Left lung (tissue), 14 donors: ENCODE results near the gene MGAT4B. TPM values are rescaled to one million over a fixed set of nuclear protein-coding genes. Genes with fewer than 3 reads are reported as not detected.
A peak's percentile ranks its signal among the peaks of the same experiment; 100 is the strongest.

ENCODE experiments used
- ATAC-seq: fragments of 200-7000 bp; cut with Tn5 transposase; one replicate; pipeline ENCODE4 v1.9.1; 2020; ENCODE audit warnings: moderate library complexity
- DNase-seq, 4 donors: peaks; one replicate each; pipeline ENCODE4 v3.0.0-alpha.2; 2013 to 2020
- H3K27ac ChIP-seq, 2 donors: fragments of 200-600 bp; sonication (generic) in 1 of 2; one replicate each; pipeline versions ENCODE4 v1.5.0 to v1.8.0; 2020 to 2021
- H3K27me3 ChIP-seq, 2 donors: fragments of 200-600 bp; sonication (generic) in 1 of 2; one replicate each; pipeline versions ENCODE4 v1.5.0 to v1.8.0; 2020 to 2021
- H3K36me3 ChIP-seq, 2 donors: fragments of 200-600 bp; sonication (generic) in 1 of 2; one replicate each; pipeline versions ENCODE4 v1.5.0 to v1.8.0; 2020 to 2021
- H3K4me1 ChIP-seq, 2 donors: fragments of 200-600 bp; one replicate each; pipeline ENCODE4 v1.8.0; 2021
- H3K4me3 ChIP-seq, 2 donors: fragments of 200-600 bp; sonication (generic) in 1 of 2; one replicate each; pipeline versions ENCODE4 v1.5.0 to v1.8.0; 2020 to 2021; ENCODE audit warnings: mild to moderate bottlenecking in 1 of 2
- H3K9me3 ChIP-seq, 2 donors: fragments of 200-600 bp; sonication (generic) in 1 of 2; one replicate each; pipeline versions ENCODE4 v1.5.0 to v1.8.0; 2020 to 2021
- CTCF ChIP-seq, 2 donors: fragments of 200-600 bp; sonication (generic) in 1 of 2; IDR thresholded peaks; one replicate each; pipeline versions ENCODE4 v1.5.0 to v1.8.0; 2021; ENCODE audit warnings: antibody characterized with exemption in 2 of 2
- intact Hi-C, 2 donors: fragments of 100-400 bp; cut with DNase I; formaldehyde crosslinking; loops; one replicate each; pipeline versions ENCODE4 v1.11.2 to v1.14.2; 2022
- long read RNA-seq, 12 donors: library from polyadenylated mRNA in 2 of 12; unstranded in 2 of 12; transcript quantifications; one replicate each; pipeline ENCODE4 v2.0.0 and lab custom pipeline, GENCODE V29; 2019 to 2026
- polyA plus RNA-seq, 6 donors: library from polyadenylated mRNA; unstranded; fragments of 120-200 nt; gene quantifications; one replicate each; pipeline ENCODE4 v1.2.1, GENCODE V29; 2013; ENCODE audit not compliant: insufficient read length in 6 of 6
- total RNA-seq, 2 donors: library from RNA; stranded (reverse); fragmentation: NEBNext Ultra II Directional; extraction: Animal tissue kit (Norgen Biotek cat#: 25700); gene quantifications; one replicate each; pipeline ENCODE4 v1.2.1, GENCODE V29; 2021
- donor health status: DM: no; HTN: yes; CAD: no.
- donor health status: DM: no; HTN: no; CAD: no.

MGAT4B gene
- total RNA-seq (100 to 1,000 TPM; 142 to 191 TPM), polyA plus RNA-seq (100 to 1,000 TPM in 5 of 6 donors, 10 to 100 TPM in 1; 90.5 to 113 (median 105) TPM)
- long read RNA-seq, donor 1, transcript MGAT4B-201 (15 exons, 2,446 nt): major isoform, 12 of 119 reads
- long read RNA-seq, donor 1, partial matches to known transcripts: 66 of 119 reads
- long read RNA-seq, donor 1, other reads (novel, unspliced or antisense): 39 of 119 reads
- long read RNA-seq, donor 2, transcript MGAT4B-201 (15 exons, 2,446 nt): major isoform, 9 of 10 reads
- long read RNA-seq, donor 2, partial matches to known transcripts: 0 of 10 reads
- long read RNA-seq, donor 2, other reads (novel, unspliced or antisense): 0 of 10 reads
- long read RNA-seq, donor 3, transcript MGAT4B-201 (15 exons, 2,446 nt): major isoform, 5 of 5 reads
- long read RNA-seq, donor 3, partial matches to known transcripts: 0 of 5 reads
- long read RNA-seq, donor 3, other reads (novel, unspliced or antisense): 0 of 5 reads
- long read RNA-seq, donor 4, partial matches to known transcripts: 14 of 16 reads
- long read RNA-seq, donor 4, other reads (novel, unspliced or antisense): 0 of 16 reads
- long read RNA-seq, donor 5, transcript MGAT4B-201 (15 exons, 2,446 nt): major isoform, 13 of 16 reads
- long read RNA-seq, donor 5, partial matches to known transcripts: 0 of 16 reads
- long read RNA-seq, donor 5, other reads (novel, unspliced or antisense): 0 of 16 reads
- long read RNA-seq, donor 6, transcript MGAT4B-201 (15 exons, 2,446 nt): major isoform, 8 of 13 reads
- long read RNA-seq, donor 6, partial matches to known transcripts: 5 of 13 reads
- long read RNA-seq, donor 6, other reads (novel, unspliced or antisense): 0 of 13 reads
- long read RNA-seq, donor 7, transcript MGAT4B-201 (15 exons, 2,446 nt): major isoform, 7 of 50 reads
- long read RNA-seq, donor 7, partial matches to known transcripts: 15 of 50 reads
- long read RNA-seq, donor 7, other reads (novel, unspliced or antisense): 28 of 50 reads
- long read RNA-seq, donor 8, transcript MGAT4B-201 (15 exons, 2,446 nt): major isoform, 6 of 71 reads
- long read RNA-seq, donor 8, partial matches to known transcripts: 32 of 71 reads
- long read RNA-seq, donor 8, other reads (novel, unspliced or antisense): 32 of 71 reads
- long read RNA-seq, donor 9: 0 reads
- long read RNA-seq, donor 10, partial matches to known transcripts: 5 of 5 reads
- long read RNA-seq, donor 10, other reads (novel, unspliced or antisense): 0 of 5 reads
- long read RNA-seq, donor 11, transcript MGAT4B-201 (15 exons, 2,446 nt): major isoform, 17 of 732 reads
- long read RNA-seq, donor 11, partial matches to known transcripts: 683 of 732 reads
- long read RNA-seq, donor 11, other reads (novel, unspliced or antisense): 31 of 732 reads
- long read RNA-seq, donor 12, transcript MGAT4B-201 (15 exons, 2,446 nt): major isoform, 16 of 16 reads
- long read RNA-seq, donor 12, partial matches to known transcripts: 0 of 16 reads
- long read RNA-seq, donor 12, other reads (novel, unspliced or antisense): 0 of 16 reads

GRCh38 chr5:179806250-179807048 is at the start of gene MGAT4B:
Gene MGAT4B, minus strand, starts transcription at chr5:179806866. Its CDS starts 283 bp downstream, at chr5:179806583.
- no peak for TF ChIP-seq CTCF (IDR thresholded peaks at IDR 0.05)
- intact Hi-C loops: no loop called here
- DNase-seq: peak in 3 of 4 donors; percentile 79 to 95 (median 81)
- ATAC-seq: peak; percentile 87
- no peaks in the 10 kb centered on the region for H3K9me3 ChIP-seq
- peak within 1 kb of the TSS; percentile 93 to 96 for H3K27ac ChIP-seq
- peaks cover 0 to 1% of the 10 kb centered on the region in 2 donors for H3K36me3 ChIP-seq
- H3K4me3 ChIP-seq: peak within 1 kb of the TSS; percentile 84 to 94
- H3K4me1 ChIP-seq: peaks cover 9 to 59% of the 10 kb centered on the region in 2 donors
- H3K27me3 ChIP-seq: no peaks in the 10 kb centered on the region

DNA sequence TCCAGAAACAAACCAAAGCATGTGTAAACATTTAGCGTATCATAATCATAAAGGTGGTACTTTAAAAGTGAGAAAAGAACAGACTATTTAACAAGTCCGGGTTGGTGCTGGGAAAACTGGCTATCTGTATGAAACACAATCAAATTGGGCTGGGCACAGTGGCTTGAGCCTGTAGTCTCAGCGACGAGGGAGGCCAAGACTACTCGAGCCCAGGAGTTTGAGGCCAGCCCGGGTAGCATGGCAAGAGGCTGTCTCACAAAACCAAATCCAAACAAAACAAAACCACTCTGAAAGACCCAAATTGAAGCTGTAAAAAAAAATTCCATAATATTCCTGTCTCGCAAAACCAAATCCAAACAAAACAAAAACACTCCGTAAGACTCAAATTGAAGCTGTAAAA is 47.7 kb upstream of the MGAT4B start:
- no peak for TF ChIP-seq CTCF (IDR thresholded peaks at IDR 0.05)
- no peak for ATAC-seq
- intact Hi-C loops: no loop called here
- no peak overlapping the region for H3K4me3 ChIP-seq
- H3K27ac ChIP-seq: no peak overlapping the region
- H3K27me3 ChIP-seq: no peaks in the 10 kb centered on the region
- H3K9me3 ChIP-seq: no peaks in the 10 kb centered on the region
- H3K4me1 ChIP-seq: peaks cover under 1 to 14% of the 10 kb centered on the region in 2 donors
- peak in 1 of 4 donors; percentile 30 for DNase-seq
- H3K36me3 ChIP-seq: peaks cover 0 to 33% of the 10 kb centered on the region in 2 donors

GRCh38 chr5:179852993-179853547 is 46.4 kb upstream of the MGAT4B start:
- H3K4me1 ChIP-seq: peaks cover 0 to 13% of the 10 kb centered on the region in 2 donors
- intact Hi-C loops: no loop called here
- ATAC-seq (no peak), DNase-seq (peak in 1 of 4 donors; percentile 41)
- H3K27me3 ChIP-seq: no peaks in the 10 kb centered on the region
- H3K27ac ChIP-seq: no peak overlapping the region
- H3K4me3 ChIP-seq: no peak overlapping the region
- TF ChIP-seq CTCF (IDR thresholded peaks at IDR 0.05): no peak
- H3K36me3 ChIP-seq: peaks cover 0 to 41% of the 10 kb centered on the region in 2 donors
- H3K9me3 ChIP-seq: no peaks in the 10 kb centered on the region

GRCh38 chr5:179841621-179842020 is 35.0 kb upstream of the MGAT4B start:
- no peaks in the 10 kb centered on the region for H3K27me3 ChIP-seq
- intact Hi-C loops: no loop called here
- DNase-seq (peak in 2 of 4 donors; percentile 9 to 65), ATAC-seq (no peak)
- peaks cover 0 to 59% of the 10 kb centered on the region in 2 donors for H3K36me3 ChIP-seq
- H3K4me3 ChIP-seq: no peak overlapping the region
- peaks cover 0 to 7% of the 10 kb centered on the region in 2 donors for H3K4me1 ChIP-seq
- peaks cover 0 to 12% of the 10 kb centered on the region in 2 donors for H3K9me3 ChIP-seq
- no peak overlapping the region for H3K27ac ChIP-seq
- no peak for TF ChIP-seq CTCF (IDR thresholded peaks at IDR 0.05)
